Stimulated activated CD4-positive, alpha-beta T cell treated with anti-CD3 and anti-CD28 coated beads, Interleukin-4, amount 100 ng/mL, for 1 hour (primary cell): ENCODE data around the gene TOR1A.
A peak's percentile ranks its signal among the peaks of the same experiment; 100 is the strongest.

Source experiments
- DNase-seq: peaks from one replicate; pipeline ENCODE4 v3.0.0-alpha.2; 2020

The TOR1A gene

GRCh38 chr9:129851821-129852220 lies 27.9 kb upstream of the TOR1A start:
- no peak for DNase-seq

- DNase-seq: no peak
Observed at GRCh38 chr9:129850821-129851550, 27.1 kb upstream of the TOR1A start.

- no peak for DNase-seq
Observed at GRCh38 chr9:129849901-129850300, 26.0 kb upstream of the TOR1A start.

- DNase-seq: no peak
Observed at GRCh38 chr9:129848712-129849441, 24.9 kb upstream of the TOR1A start.

GRCh38 chr9:129845373-129845772 lies 21.4 kb upstream of the TOR1A start:
- no peak for DNase-seq

GRCh38 chr9:129841071-129841470 lies 17.1 kb upstream of the TOR1A start:
- DNase-seq: no peak

- no peak for DNase-seq
Observed at GRCh38 chr9:129840034-129840433, 16.1 kb upstream of the TOR1A start.

GRCh38 chr9:129839324-129840023 lies 15.5 kb upstream of the TOR1A start:
- DNase-seq: no peak

GRCh38 chr9:129838707-129839259 lies 14.8 kb upstream of the TOR1A start:
- DNase-seq: no peak

GRCh38 chr9:129836311-129837007 lies 12.5 kb upstream of the TOR1A start:
- DNase-seq: peak; percentile 61

- no peak for DNase-seq
Observed at GRCh38 chr9:129835860-129836223, 11.9 kb upstream of the TOR1A start.

GRCh38 chr9:129835128-129835859 lies 11.4 kb upstream of the TOR1A start, which contains the start of the genes C9orf78 and USP20:
Gene C9orf78, minus strand, starts transcription at chr9:129835275. Its CDS starts 54 bp downstream, at chr9:129835221.
Gene USP20, plus strand, starts transcription at chr9:129835458. Its CDS starts 17,098 bp downstream, at chr9:129852556.
- DNase-seq: peak; percentile 98

- peak; percentile 40 for DNase-seq
Observed at GRCh38 chr9:129834489-129835127, 10.7 kb upstream of the TOR1A start.

- no peak for DNase-seq
Observed at GRCh38 chr9:129832982-129833381, 9.0 kb upstream of the TOR1A start.

- DNase-seq: no peak
Observed at GRCh38 chr9:129828969-129829368, 5.0 kb upstream of the TOR1A start.

GRCh38 chr9:129828051-129828450 lies 4.1 kb upstream of the TOR1A start:
- no peak for DNase-seq

GRCh38 chr9:129826759-129827158 lies 2.8 kb upstream of the TOR1A start:
- DNase-seq: no peak

GRCh38 chr9:129826344-129826743 lies 2.4 kb upstream of the TOR1A start:
- DNase-seq: no peak

GRCh38 chr9:129823542-129823934 lies 398 bp downstream of the TOR1A start:
- no peak for DNase-seq

- DNase-seq: no peak
Observed at GRCh38 chr9:129822898-129823541, 916 bp downstream of the TOR1A start.
